GM12872 (cell line): ENCODE measurements around the gene PLXDC2.

ENCODE experiments used
- CTCF ChIP-seq: IDR thresholded peaks from 3 replicates; pipeline ENCODE4 v1.5.1; 2011; ENCODE audit warnings: low read depth, mild to moderate bottlenecking, low read length, moderate library complexity; ENCODE audit not compliant: insufficient read depth

Gene PLXDC2

GRCh38 chr10:20300735-20301134, 484.5 kb downstream of the PLXDC2 start:
- TF ChIP-seq CTCF, result no peak

- no peak for TF ChIP-seq CTCF
Observed at GRCh38 chr10:20302033-20302432, 485.8 kb downstream of the PLXDC2 start.

- TF ChIP-seq CTCF, result no peak
Observed at GRCh38 chr10:20303453-20304152, 487.4 kb downstream of the PLXDC2 start.

- TF ChIP-seq CTCF, result no peak
Observed at GRCh38 chr10:20313665-20314064, 497.4 kb downstream of the PLXDC2 start.

GRCh38 chr10:20314431-20314830, 498.2 kb downstream of the PLXDC2 start:
- no peak for TF ChIP-seq CTCF

- TF ChIP-seq CTCF, result no peak
Observed at GRCh38 chr10:20327954-20328353, 511.7 kb downstream of the PLXDC2 start.

- TF ChIP-seq CTCF, result no peak
Observed at GRCh38 chr10:20330246-20330645, 514.0 kb downstream of the PLXDC2 start.
